HG02884 (cell line): ENCODE measurements around the gene BAIAP2L1.

ENCODE experiments used
- ATAC-seq: cut with Tn5 transposase; IDR thresholded peaks from one replicate; pipeline ENCODE4 v1.9.1; 2021; ENCODE audit warnings: mild to moderate bottlenecking, moderate library complexity; ENCODE audit not compliant: unreplicated experiment

Gene BAIAP2L1

DNA sequence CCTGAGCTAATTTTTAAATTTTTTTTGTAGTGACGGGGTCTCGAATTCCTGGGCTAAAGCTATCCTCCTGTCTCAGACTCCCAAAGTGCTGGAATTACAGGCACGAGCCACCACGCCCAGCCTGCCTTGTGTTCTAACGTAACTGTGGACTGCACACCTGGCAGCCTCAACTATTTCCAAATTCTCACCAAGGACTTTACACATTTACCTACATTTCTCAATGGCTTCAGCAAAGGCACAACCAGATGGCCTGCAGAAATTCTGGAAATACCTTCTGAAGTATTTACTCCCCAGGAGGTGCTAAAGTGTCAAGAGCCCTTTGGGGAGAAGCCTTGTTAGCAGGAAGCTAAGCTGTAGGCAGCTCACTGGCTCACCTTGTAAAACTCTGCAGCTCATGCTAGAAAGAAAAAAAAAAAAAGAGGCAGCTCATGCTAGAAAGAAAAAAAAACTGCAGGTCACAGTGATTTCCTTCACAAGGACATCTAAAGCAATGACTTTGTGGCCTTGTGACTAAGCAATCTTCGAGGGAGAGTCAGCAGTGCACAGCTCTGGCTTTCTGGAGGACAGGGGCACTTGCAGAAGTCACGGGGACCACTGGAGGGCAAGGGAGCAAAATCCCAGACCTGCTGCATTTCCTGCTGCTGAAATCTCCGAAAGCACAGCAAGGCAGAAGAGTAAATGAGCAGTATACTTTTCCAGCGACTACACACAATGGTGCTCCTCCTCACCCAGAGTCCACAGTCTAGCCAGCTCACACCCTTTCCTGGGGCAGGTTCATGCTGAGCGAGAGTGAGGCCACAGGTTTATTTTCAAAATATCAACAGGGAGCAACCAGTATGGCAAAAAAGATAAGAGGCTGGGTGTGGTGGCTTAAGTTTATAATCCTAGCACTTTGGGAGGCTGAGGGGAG is 40.4 kb downstream of the BAIAP2L1 start:
- ATAC-seq = no peak

DNA sequence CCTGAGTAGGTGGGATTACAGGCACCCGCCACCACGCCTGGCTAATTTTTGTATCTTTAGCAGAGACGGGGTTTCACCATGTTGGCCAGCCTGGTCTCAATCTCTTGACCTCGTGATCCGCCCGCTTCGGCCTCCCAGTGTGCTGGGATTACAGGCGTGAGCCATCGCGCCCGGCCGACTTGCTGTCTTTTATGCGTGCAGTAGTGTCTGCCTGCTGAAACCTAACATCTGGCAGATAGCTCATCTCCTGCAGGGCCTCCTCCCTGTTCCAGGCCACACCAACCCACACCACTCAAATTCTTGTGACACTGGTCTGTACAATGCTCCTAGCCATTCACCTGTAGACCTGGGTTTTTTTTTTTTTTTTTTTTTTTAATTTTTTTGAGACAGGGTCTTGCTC is 41.5 kb downstream of the BAIAP2L1 start:
- no peak for ATAC-seq

DNA sequence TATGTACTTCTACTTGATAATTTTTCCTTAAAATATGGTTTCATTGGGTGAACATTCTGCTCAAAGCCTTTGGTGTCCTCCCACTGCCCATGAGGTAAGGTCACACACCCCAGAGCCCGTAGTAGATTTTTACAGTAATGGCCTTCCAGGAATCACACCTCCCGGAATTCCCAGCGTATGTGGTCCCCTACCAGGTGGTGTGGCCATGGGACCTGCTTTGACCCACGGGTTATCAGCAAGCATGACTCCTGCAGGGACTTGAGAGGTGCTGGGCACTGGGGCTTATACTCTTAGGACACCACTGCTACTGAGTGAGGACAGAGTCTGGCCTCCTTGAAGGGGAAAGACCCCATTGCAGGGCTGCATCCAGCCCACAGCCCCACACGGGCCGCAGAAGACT is 42.2 kb downstream of the BAIAP2L1 start:
- ATAC-seq = no peak

DNA sequence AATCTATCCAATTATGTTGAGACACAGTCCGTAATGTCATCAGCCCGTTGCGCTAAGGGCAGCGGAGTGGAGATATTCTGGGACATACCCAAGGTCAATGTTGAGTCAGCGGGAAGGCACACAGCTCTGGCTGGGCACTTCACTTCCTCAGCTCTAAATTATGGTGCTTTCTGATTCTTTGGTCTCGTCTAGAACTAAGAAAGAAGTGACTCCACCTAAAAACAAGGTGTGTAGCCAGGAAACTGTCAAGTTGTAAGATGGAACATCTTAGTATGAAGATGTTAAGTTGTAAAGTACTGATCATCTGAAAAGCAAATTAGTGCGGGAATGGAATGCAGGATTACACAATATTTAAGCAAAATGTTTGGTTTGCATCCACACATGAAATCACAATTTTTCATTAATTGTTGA is 43.1 kb downstream of the BAIAP2L1 start:
- no peak for ATAC-seq

DNA sequence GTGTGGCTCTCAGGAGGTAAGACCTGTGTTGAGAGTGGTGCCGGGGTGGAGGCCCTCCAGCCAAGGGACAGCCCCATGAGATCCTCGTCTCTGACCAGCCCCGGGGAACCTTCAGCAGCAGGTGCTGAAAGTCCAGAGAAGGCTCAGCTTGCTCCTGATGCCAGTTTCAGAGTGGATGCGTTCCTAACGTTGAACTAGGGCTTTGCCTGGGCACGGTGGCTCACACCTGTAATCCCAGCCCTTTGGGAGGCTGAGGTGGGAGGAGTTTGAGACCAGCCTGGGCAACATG is 45.7 kb downstream of the BAIAP2L1 start:
- no peak for ATAC-seq

DNA sequence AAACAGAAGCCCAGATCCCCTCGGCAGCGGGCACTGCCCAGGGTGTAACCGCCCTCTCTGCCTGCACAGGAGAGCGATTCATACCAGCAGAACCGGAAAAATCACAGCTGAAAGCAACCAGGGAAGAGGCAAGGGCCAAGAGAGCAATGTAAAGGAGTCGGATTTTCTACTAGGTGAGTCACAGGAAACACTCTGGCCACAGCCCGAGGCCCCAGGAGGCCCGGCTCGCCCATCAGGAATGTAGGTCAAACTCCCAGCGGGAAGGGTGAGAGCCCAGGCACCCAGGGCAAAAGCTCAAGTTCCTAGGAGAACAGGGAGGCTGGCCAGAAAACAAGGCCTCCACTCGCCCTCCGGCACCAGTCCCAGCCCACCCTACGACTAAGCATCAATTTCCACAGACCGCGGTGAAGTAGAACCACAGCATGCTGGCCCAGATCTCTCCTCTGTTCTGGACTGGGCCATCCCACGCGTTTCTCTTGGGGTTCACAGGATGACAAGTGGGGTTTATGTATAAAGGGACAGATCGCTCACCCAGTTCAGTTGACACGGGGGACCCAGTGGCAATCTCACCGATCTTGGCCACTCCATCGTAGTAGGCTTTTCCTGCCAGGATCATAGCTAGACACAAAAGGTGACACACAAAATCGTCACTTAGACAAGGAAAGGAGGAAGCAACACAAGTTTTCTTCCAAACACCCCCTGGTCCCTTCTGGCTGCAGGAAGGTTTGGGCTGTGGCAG is 46.2 kb downstream of the BAIAP2L1 start:
- no peak for ATAC-seq

DNA sequence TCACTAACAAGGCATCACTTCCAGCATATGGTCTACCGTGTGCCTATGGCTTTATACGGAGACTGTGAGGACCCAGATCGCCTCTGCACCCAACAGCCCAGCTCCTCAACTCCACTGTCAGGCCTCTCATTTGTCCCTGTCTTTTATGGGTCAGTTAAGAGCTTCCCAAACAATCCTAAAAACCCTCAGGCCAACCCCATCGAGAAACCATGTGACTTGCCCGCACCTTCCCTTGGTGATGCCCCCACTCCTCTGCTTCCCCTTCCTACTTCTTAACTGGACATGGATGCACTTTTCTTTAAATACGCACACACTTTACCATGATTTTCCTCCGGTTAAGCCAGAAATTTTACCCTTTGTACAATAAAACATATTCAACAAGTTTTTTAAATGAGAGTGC is 46.8 kb downstream of the BAIAP2L1 start:
- no peak for ATAC-seq

DNA sequence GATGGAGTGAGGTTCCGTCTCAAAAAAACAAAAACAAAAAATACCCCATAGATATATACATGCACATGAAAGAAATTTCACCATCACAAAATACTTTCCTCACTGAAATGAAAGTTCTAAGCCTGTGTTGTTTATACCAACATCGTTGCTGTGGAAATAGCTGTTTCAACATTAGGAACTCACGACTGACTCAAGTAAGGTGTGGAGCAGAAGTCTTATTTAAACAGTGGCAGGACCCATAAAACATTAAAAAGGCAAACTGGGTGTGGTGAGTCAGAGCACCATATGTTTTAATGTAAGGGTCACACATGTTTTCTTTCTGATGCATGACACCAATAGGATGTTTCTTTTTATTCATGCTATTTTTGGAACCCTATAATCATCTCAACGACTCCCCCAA is 48.3 kb downstream of the BAIAP2L1 start:
- no peak for ATAC-seq

DNA sequence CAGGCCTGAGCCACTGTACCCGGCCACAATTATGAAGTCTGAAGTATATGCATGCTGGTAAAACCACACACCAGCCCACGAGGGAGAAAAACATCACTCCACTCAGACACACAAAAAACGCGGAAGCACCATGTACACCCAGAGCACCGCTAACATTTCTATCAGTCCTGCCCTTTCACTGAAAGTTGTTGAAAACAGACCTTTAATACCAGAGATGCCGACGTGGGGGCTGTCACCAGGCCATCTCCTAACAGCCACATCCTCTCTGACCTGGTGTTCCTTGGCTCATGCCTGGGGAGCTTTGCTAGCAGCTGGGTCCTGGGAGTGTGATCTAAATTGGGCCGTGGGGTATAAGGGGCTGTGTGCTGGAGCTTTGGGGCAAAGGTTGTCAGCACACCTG is 49.8 kb downstream of the BAIAP2L1 start:
- ATAC-seq = no peak

DNA sequence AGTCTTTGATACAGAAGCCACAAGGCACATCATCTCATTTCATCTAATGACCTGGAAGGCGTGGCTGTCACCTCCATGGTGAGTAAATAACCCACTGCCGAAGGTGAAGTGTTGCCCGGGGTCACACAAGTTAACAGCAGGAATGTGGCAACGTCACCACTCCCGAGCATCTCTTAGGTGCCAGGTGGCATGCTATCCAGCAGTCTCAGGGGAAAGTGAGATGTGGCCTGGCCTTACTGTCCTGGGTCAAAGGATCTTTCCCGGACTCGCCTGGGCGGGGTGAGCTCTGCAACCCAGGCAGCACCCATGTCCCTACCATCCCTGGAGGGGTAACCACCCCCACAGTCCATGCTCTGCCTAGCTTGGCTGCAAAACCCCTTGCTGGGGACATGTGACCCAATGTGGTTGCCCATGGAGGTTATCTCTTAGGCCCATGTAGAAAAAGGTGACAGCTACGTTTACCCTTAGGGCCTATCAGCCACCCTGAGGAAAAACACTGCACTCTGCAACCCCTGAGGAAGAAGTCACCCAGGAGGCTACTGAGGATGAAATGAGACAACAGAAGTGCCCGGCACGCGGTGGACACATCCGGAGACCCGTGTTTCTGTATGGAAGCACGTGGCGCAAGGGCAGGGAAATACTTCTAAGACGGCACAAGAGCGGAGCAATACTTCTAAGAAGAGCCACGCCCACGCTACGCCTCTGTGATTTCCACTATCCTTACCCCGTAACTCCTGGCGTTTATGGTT is 52.0 kb downstream of the BAIAP2L1 start:
- no peak for ATAC-seq

DNA sequence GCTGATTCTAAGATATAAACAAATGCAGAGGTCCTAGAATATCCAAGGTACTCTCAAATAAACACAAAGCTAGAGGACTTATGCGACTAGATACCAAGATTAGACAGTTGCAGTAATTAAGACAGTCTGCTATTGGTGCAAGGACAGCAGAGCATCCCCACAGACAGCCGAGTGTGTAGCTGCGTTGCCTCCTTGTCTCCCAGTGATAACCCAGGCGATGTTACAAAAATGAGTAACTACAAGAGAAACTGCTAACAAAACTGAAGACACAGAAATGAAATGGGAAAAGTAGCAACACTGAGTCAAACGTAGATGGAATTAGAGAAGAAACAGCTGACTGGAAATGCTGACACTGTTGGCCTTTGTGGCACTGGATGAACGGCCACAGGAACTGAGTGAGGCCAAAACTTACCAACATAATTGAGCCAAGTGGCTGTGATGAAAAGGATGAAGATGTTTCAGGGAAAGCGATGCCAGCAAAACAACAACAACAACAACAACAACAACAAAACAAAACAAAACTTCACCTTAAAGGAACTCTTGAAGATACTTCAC is 54.3 kb downstream of the BAIAP2L1 start:
- no peak for ATAC-seq

DNA sequence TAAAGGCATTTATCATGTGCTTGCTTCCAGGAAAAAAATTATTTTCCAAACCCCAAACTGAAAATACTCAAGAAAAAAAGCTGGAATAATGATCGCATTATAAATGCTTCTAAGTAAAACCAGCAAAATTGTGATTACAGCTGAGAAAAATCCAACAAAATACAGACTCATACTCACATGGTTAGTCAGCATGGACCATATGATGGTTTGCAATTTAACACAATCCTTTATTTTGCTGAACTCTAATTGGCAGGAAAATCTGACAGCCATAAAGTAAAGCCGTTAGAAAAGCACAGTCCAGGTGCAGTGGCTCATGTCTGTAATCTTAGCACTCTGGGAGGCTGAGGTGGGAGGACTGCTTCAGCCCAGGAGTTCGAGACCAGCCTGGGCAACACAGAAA is 59.8 kb downstream of the BAIAP2L1 start:
- ATAC-seq = no peak

DNA sequence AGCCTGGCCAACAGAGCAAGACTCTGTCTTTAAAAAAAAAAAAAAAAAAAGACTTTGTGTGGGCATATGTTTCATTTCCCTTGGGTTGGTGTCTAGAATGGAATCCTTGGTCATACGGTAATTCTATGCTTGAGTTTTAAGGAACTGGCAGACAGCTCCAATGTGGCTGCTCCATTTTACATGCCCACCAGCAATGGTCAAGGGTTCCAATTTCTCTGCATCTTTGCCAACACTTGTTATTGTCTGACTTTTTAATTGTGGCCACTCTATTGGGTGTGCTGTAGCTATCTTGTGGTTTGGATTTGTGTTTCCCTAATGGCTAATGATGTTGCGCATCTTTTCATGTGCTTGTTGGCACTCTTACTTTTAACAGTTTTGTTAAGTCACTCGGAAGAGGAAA is 61.8 kb downstream of the BAIAP2L1 start:
- no peak for ATAC-seq

DNA sequence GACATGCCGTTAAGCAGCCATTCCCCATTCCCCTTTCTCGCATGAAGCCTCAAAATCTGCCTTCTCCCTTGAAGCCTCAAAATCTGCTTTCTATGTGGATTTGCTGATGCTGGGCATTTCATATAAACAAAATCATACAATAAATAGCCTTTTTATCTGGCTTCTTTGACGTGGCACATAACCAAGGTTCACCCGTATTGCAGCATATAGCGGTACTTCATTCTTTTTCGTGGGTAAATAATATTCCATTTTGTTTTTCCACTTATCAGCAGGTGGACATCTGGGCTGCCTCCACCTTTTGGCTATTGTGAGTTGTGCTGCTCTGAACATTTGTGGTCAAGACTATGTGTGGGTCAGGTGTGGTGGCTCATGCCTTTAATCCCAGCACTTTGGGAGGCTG is 62.4 kb downstream of the BAIAP2L1 start:
- ATAC-seq = no peak

DNA sequence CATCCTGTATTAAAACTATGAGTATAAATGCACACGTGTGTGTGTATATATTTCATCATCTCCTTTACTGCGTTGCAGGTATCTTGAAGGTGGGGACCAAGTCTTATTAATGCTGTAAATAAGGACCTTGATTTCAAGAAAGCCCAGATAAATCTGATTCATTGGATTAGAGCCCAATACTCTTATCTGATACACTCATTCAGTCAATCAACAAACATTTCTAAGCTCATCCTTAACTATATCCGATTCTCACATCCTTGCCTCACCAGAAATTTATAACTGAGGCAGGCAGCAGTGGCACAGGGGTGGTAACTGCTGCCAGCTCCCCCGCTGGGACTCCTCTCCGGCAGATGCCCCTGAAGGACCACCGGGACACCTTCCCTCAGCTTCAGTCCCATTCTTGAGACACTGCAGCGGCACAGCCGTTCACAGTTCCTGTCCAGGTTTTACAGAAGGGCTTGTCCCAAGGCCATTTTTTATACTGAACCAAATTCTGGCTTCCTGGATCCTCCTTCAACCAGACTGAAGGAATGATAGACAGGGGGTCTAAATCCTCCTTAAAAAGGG is 65.4 kb downstream of the BAIAP2L1 start:
- no peak for ATAC-seq

DNA sequence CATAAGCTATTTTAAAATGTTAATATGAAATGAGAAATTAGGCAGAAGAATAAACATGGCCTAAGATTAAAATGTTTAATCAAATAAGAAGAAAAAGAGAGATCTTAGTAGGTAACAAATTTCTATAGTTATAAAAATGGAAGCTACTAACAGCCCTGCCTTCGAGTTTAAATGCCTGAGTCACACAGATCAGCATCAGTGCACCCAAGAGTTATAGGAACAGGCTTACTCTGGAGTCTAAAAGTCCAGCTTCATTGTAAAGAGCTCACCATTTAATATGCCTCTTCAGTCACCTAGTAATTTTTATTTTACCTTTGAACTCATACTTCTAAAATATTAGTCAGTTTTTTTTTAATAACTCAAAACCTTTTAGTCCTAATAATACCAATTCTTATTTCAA is 66.8 kb downstream of the BAIAP2L1 start:
- no peak for ATAC-seq

DNA sequence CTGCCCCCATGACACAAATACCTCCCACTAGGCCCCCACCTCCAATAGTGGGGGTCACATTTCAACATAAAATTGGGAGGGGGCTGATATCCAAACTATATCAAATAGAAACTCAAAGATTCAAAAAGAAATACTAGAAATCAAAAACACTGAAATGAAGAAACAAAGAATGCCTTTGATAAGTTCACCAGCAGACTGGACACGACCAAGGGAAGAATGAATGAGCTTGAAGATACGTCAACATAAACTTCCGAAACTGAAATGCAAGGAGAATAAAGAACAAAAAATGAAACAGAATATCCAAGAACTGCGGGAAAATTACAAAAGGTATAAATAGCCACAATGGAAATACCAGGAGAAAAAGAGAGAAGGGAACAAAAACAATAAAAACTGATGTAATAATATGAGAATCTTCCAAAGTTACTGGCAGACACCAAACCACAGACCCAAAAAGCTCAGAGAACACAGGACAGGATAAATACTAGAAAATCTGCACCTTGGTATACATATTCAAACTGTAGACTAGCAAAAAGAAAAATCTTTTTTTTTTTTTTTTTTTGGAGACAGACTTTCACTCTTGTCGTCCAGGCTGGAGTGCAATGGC is 69.9 kb downstream of the BAIAP2L1 start:
- ATAC-seq = no peak

DNA sequence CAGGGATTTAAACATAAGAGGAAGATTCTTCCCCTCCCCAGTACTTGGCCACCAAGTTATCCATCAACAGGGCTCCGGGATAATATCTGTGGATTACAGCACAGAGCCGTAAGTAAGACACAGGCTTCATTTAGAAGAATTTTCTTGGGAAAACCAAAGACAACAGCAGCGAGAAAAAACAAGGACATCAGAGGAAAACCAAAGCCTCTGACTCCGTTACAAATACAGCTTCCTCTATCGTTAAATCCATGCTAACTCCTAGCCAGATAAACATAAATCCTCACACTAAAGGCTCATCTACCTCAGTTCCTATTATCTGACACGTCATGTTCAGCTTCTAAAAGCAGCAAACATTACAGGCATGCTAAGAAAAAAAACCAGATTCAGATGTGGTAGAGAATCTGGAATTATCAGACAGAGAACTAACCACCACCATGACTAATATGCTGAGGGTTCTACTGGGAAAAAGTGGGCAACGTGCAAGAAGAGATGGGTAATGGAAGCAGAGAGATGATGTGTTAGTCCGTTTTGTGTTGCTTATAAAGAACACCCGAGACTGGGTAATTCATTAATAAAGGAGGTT is 71.0 kb downstream of the BAIAP2L1 start:
- no peak for ATAC-seq

DNA sequence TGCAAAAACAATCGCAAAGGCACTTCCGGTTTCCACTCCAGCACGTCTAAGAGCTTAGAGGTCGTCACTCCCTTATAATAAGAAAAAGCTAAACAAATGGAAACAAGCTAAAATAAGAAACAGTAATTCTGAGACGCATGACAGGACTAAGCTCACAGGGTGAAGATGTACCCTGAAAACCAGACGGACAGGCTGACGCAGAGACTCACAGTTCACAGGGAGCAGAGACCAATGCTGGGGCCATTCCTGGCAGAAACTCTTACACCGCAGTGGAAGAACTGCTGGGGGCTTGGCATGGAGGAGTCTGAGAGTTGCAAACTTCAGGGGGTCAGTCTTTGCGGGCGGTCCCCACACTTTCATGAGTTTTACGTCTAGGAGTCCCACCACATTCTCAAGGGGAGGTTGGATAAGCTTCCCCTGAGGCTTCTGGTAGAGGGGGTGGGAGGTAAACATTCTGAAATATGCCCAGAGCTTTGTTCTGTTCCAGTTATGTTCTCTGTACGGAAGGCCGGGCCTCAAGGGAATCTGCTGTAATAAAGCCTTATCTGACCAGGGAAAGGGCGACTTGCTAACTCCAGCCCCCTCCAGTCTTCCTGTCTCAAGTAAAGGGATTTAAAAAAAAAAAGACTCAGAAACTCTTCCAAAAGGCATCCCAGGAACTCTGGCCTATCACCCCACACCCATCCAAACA is 71.6 kb downstream of the BAIAP2L1 start:
- no peak for ATAC-seq

DNA sequence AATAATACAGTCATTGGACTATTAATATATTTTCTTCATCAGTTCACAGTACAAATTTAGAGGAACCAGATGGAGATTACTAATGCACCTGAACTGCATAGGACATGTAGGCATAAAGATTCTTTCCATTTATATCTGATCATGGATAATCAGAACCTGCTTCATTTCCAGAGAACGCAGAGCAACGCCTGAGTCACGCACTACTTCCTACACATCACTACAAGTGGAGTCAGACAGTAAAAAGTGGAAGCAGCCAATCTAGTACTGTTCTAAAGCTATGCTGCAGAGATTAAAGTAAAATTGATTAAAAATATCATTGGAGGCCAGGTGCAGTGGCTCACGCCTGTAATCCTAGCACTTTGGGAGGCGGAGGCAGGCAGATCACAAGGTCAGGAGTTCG is 76.1 kb downstream of the BAIAP2L1 start:
- ATAC-seq = no peak
